Testis (tissue), 2 donors: ENCODE results near the gene TBC1D26.
"Not testable (repeated sequence)": the region's sequence is repeated elsewhere in the genome, so short reads cannot be mapped to it uniquely, and the experiment has no call there.

Experiments
- POLR2A ChIP-seq: fragments of 450-650 bp; IDR thresholded peaks from one replicate; pipeline ENCODE4 v1.6.1; 2017; ENCODE audit warnings: antibody characterized with exemption, mild to moderate bottlenecking, moderate library complexity
- TF ChIP-seq, protein P1 (sequence below), 3 experiments: fragments of 450-650 bp in 2 of 3; fragments of 200-600 bp in 1 of 3; sonication (generic) in 1 of 3; IDR thresholded peaks; one replicate each; pipeline ENCODE4 v1.5.1; 2016 to 2019; ENCODE audit warnings: antibody characterized with exemption in 3 of 3, mild to moderate bottlenecking in 2 of 3, moderate library complexity in 1 of 3

DNA sequence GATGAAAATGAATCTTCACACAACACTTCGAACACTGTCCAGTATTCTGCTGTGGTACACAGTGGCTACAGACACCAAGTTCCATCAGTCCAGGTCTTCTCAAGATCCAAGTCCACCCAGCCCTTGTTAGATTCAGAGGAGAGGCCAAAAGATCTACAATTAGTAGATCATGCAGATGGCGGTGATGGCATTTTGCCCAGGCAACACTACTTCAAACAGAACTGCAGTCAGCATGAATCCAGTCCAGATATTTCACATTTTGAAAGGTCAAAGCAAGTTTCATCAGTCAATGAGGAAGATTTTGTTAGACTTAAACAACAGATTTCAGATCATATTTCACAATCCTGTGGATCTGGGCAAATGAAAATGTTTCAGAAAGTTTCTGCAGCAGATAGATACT is 52.3 kb downstream of the TBC1D26 start:
- not testable (repeated sequence) for TF ChIP-seq POLR2A
- TF ChIP-seq, protein P1, sequence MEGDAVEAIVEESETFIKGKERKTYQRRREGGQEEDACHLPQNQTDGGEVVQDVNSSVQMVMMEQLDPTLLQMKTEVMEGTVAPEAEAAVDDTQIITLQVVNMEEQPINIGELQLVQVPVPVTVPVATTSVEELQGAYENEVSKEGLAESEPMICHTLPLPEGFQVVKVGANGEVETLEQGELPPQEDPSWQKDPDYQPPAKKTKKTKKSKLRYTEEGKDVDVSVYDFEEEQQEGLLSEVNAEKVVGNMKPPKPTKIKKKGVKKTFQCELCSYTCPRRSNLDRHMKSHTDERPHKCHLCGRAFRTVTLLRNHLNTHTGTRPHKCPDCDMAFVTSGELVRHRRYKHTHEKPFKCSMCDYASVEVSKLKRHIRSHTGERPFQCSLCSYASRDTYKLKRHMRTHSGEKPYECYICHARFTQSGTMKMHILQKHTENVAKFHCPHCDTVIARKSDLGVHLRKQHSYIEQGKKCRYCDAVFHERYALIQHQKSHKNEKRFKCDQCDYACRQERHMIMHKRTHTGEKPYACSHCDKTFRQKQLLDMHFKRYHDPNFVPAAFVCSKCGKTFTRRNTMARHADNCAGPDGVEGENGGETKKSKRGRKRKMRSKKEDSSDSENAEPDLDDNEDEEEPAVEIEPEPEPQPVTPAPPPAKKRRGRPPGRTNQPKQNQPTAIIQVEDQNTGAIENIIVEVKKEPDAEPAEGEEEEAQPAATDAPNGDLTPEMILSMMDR (IDR thresholded peaks at IDR 0.05), result not testable (repeated sequence)
